Fibroblast of villous mesenchyme (primary cell): ENCODE results near the gene PLVAP. TPM values are rescaled to one million over a fixed set of nuclear protein-coding genes. Genes with fewer than 3 reads are reported as not detected.
A peak's percentile ranks its signal among the peaks of the same experiment; 100 is the strongest.

ENCODE experiments used
- DNase-seq: peaks from one replicate; pipeline ENCODE4 v3.0.0-alpha.2; 2010; ENCODE audit warnings: low read depth
- H3K4me3 ChIP-seq: 2 replicates; pipeline ENCODE4 v1.5.1; 2011; ENCODE audit warnings: low read depth, mild to moderate bottlenecking, low read length
- total RNA-seq: library from RNA; depleted of rRNA; stranded (reverse); fragments of >200 nt; gene quantifications from 2 replicates; pipeline ENCODE4 v1.2.3, GENCODE V29; 2012
- TF ChIP-seq, protein P1 (sequence below): IDR thresholded peaks from 2 replicates; pipeline ENCODE4 v1.5.1; 2012; ENCODE audit warnings: low read depth, mild to moderate bottlenecking, low read length; ENCODE audit not compliant: insufficient read depth

Gene PLVAP
- total RNA-seq, 1 donor: not detected

DNA sequence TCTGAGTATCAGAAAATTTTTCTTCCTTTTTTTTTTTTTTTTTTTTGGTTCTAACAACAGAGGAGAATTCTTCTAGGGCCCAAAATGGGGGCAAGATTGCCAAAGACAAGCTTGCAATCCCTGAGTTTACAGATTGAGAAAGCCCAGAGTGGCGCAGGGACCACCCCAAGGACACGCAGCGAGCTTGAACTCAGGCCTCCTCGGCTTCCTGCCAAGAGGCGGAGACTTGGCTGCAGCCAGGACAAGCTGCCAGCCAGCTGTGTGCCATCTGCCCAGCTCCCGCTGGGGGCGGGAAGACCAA is 72.0 kb downstream of the PLVAP start:
- peak overlapping the region; percentile 75 for H3K4me3 ChIP-seq
- TF ChIP-seq, protein P1, sequence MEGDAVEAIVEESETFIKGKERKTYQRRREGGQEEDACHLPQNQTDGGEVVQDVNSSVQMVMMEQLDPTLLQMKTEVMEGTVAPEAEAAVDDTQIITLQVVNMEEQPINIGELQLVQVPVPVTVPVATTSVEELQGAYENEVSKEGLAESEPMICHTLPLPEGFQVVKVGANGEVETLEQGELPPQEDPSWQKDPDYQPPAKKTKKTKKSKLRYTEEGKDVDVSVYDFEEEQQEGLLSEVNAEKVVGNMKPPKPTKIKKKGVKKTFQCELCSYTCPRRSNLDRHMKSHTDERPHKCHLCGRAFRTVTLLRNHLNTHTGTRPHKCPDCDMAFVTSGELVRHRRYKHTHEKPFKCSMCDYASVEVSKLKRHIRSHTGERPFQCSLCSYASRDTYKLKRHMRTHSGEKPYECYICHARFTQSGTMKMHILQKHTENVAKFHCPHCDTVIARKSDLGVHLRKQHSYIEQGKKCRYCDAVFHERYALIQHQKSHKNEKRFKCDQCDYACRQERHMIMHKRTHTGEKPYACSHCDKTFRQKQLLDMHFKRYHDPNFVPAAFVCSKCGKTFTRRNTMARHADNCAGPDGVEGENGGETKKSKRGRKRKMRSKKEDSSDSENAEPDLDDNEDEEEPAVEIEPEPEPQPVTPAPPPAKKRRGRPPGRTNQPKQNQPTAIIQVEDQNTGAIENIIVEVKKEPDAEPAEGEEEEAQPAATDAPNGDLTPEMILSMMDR: no peak
- no peak for DNase-seq

DNA sequence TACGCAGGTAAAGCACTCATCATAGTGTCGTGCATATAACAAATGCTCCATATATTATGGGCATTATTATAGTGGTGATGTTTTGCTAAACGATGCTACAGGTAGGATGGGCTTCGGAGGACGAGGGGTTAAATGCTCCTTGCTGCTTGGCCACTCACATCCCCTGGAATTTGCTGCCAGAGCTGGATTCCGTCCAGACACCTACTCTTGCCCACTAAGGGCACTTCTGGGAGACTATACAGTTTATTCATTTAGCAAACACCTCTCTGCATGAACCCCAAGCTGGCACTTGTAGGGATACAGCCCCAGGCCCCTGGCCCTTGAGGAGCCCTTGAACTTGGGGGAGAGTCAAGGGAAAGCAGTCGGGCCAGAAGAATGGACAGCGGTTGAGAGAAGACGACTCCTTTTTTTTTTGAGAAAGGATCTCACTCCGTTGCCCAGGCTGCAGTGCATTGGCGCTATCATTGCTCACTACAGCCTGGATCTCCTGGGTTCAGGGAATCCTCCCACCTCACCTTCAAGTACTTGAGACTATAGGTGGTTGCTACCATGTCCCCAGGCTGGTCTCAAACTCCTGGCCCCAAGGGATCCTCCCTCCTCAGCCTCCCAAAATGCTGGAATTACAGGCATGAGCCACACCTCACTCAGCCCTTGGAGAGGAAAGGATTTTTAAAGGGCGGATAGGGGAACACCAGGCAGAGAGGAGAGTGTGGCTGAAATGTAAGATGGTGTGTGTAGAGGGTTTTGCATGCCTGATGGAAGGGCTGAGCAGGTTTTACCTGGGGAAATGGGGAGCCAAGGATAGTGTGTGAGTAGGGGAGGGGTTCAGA is 72.5 kb downstream of the PLVAP start:
- H3K4me3 ChIP-seq: no peak overlapping the region
- TF ChIP-seq, protein P1: no peak
- no peak for DNase-seq

DNA sequence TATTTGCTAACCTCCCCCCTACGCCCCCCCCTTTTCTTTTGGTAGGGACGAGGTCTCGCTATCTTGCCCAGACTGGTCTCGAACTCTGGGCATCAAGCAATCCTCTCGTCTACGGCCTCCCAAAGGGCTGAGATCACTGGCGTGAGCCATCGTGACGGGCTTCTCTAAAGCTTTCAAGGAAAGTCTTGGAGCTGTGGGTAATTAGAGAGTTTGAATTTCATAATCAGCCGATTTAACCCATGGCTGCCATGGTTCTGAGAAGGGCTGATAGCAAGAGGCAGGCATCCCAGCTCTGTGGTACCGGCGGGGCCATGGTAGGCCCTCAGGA is 73.2 kb downstream of the PLVAP start:
- no peak for DNase-seq
- H3K4me3 ChIP-seq: no peak overlapping the region
- TF ChIP-seq, protein P1: no peak

DNA sequence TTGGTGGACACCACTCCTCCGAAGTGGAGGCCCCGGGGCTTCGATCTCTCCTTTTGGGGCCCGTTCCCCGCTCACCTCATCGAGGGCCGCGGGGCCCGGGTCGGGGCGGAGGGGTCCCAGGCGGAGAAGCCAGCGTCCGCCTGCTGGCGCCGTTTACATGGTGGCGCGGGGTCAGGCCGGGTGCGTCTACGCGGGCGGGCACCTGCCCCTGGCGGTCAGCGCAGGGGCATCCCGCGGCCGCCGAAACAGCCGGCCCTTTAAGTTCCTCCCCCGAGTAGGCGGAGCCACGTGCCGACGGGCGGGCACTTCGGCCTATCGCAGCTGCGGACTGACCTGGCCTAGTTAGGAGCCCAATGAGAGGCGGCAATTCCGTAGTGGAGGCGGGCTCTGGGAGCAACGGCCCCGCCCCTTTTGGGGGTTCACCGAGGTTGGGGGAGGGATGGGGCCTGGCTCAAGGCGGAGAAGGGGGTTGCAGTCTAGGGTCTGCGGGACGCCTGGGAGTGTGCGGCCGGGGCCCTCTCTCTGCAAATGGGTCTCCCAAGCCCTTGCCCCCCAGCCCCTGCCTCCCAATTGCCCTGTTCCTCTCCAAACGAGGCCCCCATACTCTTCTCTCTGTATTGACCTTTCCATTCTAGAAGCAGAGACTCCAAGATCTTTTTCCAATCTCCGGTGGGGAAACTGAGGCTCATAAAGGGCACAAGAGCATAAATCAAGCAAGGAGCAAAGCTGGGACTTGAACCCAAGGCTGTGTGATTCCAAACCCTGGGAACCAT is 73.8 kb downstream of the PLVAP start, which contains the start of gene ABHD8:
TSS of gene ABHD8 (minus strand) at position 259 of the 773 bp plus-strand sequence. CDS start 1,809 bp downstream, outside the sequence.
- DNase-seq: peak; percentile 96
- peak within 1 kb of the TSS; percentile 71 for H3K4me3 ChIP-seq
- TF ChIP-seq, protein P1: peak; percentile 44

DNA sequence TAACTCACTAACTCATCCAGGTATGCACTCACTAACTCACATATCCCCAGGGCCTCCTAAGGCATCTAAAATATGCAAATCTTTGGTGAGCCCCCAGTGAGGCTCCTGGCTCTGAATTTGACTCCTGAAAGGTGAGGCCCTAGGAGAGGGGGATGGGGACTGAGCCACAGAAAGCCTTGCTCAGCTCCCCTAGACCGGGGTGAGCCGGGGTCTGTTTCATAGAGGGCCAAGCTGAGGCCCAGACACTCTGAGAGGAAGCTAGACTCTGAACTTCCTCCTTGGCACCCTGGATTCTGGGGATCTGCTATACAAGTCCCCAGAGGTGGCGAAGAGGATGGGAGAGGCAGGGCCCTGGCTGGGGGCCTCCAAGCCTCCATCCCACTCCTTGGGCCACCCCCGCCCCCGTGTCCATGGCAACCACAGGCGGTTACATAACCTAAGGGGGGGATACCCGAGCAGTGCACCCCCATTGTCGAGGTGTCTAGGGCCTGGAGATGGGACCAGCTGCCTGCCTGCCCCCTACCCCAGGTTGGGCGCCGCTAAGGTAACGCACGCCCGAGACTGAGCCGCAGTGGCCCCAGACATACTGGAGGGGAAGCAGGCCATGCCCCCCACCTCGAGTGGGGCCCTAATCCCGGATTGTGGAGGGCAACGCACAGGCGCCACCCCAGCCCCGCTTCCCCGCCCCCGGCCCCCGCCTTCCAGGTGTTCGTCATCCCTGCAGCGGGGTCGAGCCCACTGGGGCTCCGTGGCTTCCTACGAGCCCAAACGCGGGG is 74.6 kb downstream of the PLVAP start:
- peak overlapping the region; percentile 71 for H3K4me3 ChIP-seq
- DNase-seq: no peak
- TF ChIP-seq, protein P1: no peak

Other genes starting within 250 kb of the PLVAP start
- 18.1 and 23.8 TPM in 2 replicates for gene USE1, start 162.0 kb downstream of the PLVAP start, total RNA-seq
- 3.9 and 6.1 TPM in 2 replicates for gene OCEL1, start 151.1 kb downstream of the PLVAP start, total RNA-seq
- 51.0 and 56.0 TPM in 2 replicates for gene NR2F6, start 131.4 kb downstream of the PLVAP start, total RNA-seq
- not detected in 2 replicates for gene USHBP1, start 112.6 kb downstream of the PLVAP start, total RNA-seq
- gene BABAM1, start 109.9 kb downstream of the PLVAP start, total RNA-seq: 101 and 124 TPM in 2 replicates
- 0.32 and 0.86 TPM in 2 replicates for gene ANKLE1, start 95.4 kb downstream of the PLVAP start, total RNA-seq
- 13.8 and 15.5 TPM in 2 replicates for gene ABHD8, start 73.9 kb downstream of the PLVAP start, total RNA-seq
- gene MRPL34, start 71.5 kb downstream of the PLVAP start, total RNA-seq: 29.8 and 32.2 TPM in 2 replicates
- 14.8 and 16.8 TPM in 2 replicates for gene DDA1, start 67.8 kb downstream of the PLVAP start, total RNA-seq
- 3.5 and 3.9 TPM in 2 replicates for gene ANO8, start 42.5 kb downstream of the PLVAP start, total RNA-seq
- gene GTPBP3, start 39.8 kb downstream of the PLVAP start, total RNA-seq: 14.2 and 16.1 TPM in 2 replicates
- not detected in 2 replicates for gene CCDC194, start 16.9 kb upstream of the PLVAP start, total RNA-seq
- 2.6 and 7.8 TPM in 2 replicates for gene BST2, start 28.3 kb upstream of the PLVAP start, total RNA-seq
- gene MVB12A, start 42.7 kb upstream of the PLVAP start, total RNA-seq: 32.0 and 47.0 TPM in 2 replicates
- not detected in 2 replicates for gene TMEM221, start 71.3 kb upstream of the PLVAP start, total RNA-seq
- gene NXNL1, start 83.6 kb upstream of the PLVAP start, total RNA-seq: not detected in 2 replicates
- gene SLC27A1, start 93.2 kb upstream of the PLVAP start, total RNA-seq: 10.8 and 15.5 TPM in 2 replicates
- gene PGLS, start 134.3 kb upstream of the PLVAP start, total RNA-seq: 41.5 and 75.4 TPM in 2 replicates
- 103 and 119 TPM in 2 replicates for gene COLGALT1, start 178.3 kb upstream of the PLVAP start, total RNA-seq